ENCODE measurements around the gene PACS2.

DNA sequence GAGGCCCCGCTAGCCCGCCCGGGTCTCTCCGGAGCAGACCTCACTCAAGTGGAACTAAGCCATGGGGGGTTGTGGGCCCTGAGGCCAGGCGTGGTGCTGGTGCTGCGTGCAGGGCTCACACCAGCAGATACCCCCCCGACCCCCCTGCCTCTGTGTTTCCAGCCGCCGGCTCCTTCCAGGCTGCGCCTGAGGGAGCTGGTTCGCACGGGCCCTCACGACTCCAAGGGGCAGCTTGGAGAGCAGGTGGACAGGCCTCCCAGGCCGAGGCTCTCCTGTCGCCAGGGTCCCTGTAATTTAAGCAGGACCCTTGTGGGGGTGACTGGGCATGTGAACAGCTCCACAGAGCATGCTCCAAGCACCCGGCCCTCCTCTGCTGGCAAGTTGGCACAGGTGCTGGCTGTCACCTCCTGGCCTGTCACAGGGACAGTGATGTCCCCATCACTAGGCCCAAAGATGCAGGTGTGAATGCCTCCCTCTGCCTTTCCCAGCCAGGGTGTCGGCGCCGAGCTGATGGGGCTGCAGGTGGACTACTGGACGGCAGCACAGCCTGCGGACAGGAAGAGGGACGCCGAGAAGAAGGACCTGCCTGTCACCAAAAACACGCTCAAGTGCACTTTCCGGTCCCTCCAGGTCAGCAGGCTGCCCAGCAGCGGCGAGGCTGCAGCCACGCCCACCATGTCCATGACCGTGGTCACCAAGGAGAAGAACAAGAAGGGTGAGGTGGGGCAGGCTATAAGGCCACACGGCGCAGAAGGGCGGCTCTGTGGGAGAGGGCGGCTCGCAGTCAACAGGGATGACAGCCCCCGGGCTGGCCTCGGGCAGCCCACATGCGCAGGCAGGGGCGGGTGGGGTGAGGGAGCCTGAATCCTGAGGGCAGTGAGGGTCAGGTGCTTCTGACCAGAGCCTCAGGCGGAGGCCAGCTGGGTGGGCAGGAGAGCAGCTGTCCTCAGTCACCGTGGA lies 77.9 kb downstream of the PACS2 start:
- TF ChIP-seq, protein P1, sequence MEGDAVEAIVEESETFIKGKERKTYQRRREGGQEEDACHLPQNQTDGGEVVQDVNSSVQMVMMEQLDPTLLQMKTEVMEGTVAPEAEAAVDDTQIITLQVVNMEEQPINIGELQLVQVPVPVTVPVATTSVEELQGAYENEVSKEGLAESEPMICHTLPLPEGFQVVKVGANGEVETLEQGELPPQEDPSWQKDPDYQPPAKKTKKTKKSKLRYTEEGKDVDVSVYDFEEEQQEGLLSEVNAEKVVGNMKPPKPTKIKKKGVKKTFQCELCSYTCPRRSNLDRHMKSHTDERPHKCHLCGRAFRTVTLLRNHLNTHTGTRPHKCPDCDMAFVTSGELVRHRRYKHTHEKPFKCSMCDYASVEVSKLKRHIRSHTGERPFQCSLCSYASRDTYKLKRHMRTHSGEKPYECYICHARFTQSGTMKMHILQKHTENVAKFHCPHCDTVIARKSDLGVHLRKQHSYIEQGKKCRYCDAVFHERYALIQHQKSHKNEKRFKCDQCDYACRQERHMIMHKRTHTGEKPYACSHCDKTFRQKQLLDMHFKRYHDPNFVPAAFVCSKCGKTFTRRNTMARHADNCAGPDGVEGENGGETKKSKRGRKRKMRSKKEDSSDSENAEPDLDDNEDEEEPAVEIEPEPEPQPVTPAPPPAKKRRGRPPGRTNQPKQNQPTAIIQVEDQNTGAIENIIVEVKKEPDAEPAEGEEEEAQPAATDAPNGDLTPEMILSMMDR (IDR thresholded peaks at IDR 0.05; ENCODE audit: low read depth, low read length, missing input control) = no peak
- TF ChIP-seq, protein P2, sequence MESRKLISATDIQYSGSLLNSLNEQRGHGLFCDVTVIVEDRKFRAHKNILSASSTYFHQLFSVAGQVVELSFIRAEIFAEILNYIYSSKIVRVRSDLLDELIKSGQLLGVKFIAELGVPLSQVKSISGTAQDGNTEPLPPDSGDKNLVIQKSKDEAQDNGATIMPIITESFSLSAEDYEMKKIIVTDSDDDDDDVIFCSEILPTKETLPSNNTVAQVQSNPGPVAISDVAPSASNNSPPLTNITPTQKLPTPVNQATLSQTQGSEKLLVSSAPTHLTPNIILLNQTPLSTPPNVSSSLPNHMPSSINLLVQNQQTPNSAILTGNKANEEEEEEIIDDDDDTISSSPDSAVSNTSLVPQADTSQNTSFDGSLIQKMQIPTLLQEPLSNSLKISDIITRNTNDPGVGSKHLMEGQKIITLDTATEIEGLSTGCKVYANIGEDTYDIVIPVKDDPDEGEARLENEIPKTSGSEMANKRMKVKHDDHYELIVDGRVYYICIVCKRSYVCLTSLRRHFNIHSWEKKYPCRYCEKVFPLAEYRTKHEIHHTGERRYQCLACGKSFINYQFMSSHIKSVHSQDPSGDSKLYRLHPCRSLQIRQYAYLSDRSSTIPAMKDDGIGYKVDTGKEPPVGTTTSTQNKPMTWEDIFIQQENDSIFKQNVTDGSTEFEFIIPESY (IDR thresholded peaks at IDR 0.05) = no peak
- TF ChIP-seq, protein P3, sequence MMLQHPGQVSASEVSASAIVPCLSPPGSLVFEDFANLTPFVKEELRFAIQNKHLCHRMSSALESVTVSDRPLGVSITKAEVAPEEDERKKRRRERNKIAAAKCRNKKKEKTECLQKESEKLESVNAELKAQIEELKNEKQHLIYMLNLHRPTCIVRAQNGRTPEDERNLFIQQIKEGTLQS (IDR thresholded peaks at IDR 0.05) = no peak
- TF ChIP-seq YY1 (IDR thresholded peaks at IDR 0.05) (no peak), TAF1 (conservative IDR thresholded peaks at IDR 0.05) (no peak), RAD21 (IDR thresholded peaks at IDR 0.05) (no peak), GABPA (IDR thresholded peaks at IDR 0.05 in 1 of 2, conservative IDR thresholded peaks at IDR 0.05 in 1 of 2) (no peak), SP1 (IDR thresholded peaks at IDR 0.05) (no peak)
- TF ChIP-seq, protein P4, sequence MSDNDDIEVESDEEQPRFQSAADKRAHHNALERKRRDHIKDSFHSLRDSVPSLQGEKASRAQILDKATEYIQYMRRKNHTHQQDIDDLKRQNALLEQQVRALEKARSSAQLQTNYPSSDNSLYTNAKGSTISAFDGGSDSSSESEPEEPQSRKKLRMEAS (IDR thresholded peaks at IDR 0.05) = no peak
- TF ChIP-seq, protein P5, sequence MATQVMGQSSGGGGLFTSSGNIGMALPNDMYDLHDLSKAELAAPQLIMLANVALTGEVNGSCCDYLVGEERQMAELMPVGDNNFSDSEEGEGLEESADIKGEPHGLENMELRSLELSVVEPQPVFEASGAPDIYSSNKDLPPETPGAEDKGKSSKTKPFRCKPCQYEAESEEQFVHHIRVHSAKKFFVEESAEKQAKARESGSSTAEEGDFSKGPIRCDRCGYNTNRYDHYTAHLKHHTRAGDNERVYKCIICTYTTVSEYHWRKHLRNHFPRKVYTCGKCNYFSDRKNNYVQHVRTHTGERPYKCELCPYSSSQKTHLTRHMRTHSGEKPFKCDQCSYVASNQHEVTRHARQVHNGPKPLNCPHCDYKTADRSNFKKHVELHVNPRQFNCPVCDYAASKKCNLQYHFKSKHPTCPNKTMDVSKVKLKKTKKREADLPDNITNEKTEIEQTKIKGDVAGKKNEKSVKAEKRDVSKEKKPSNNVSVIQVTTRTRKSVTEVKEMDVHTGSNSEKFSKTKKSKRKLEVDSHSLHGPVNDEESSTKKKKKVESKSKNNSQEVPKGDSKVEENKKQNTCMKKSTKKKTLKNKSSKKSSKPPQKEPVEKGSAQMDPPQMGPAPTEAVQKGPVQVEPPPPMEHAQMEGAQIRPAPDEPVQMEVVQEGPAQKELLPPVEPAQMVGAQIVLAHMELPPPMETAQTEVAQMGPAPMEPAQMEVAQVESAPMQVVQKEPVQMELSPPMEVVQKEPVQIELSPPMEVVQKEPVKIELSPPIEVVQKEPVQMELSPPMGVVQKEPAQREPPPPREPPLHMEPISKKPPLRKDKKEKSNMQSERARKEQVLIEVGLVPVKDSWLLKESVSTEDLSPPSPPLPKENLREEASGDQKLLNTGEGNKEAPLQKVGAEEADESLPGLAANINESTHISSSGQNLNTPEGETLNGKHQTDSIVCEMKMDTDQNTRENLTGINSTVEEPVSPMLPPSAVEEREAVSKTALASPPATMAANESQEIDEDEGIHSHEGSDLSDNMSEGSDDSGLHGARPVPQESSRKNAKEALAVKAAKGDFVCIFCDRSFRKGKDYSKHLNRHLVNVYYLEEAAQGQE (IDR thresholded peaks at IDR 0.05) = no peak
